IPS-18a (cell line): ENCODE data around the gene C1orf21.

ENCODE experiments used
- H3K27ac ChIP-seq: one replicate; pipeline ENCODE4 v1.5.1; 2013; ENCODE audit warnings: low read length
- H3K27me3 ChIP-seq: one replicate; pipeline ENCODE4 v1.6.1; 2013; ENCODE audit warnings: mild to moderate bottlenecking, low read length; ENCODE audit not compliant: control insufficient read depth, insufficient read depth
- H3K36me3 ChIP-seq: one replicate; pipeline ENCODE4 v1.6.1; 2013; ENCODE audit warnings: low read depth, low read length; ENCODE audit not compliant: control insufficient read depth
- H3K4me1 ChIP-seq: one replicate; pipeline ENCODE4 v1.6.1; 2013; ENCODE audit warnings: low read depth, low read length; ENCODE audit not compliant: control insufficient read depth
- H3K4me3 ChIP-seq: one replicate; pipeline ENCODE4 v1.5.1; 2013; ENCODE audit warnings: low read length
- H3K9ac ChIP-seq: one replicate; pipeline ENCODE4 v1.6.1; 2013; ENCODE audit warnings: mild to moderate bottlenecking, low read length, moderate library complexity
- H3K9me3 ChIP-seq: one replicate; pipeline ENCODE4 v1.6.1; 2013; ENCODE audit warnings: low read depth, low read length; ENCODE audit not compliant: control insufficient read depth

C1orf21 gene

GRCh38 chr1:184476187-184476586 is 89.4 kb downstream of the C1orf21 start:
- H3K4me3 ChIP-seq, result no peak overlapping the region
- no peak overlapping the region for H3K9ac ChIP-seq
- H3K27ac ChIP-seq, result no peak overlapping the region
- H3K27me3 ChIP-seq, result no peaks in the 10 kb centered on the region
- H3K9me3 ChIP-seq, result no peaks in the 10 kb centered on the region
- no peaks in the 10 kb centered on the region for H3K36me3 ChIP-seq
- peaks cover 12% of the 10 kb centered on the region for H3K4me1 ChIP-seq

GRCh38 chr1:184479435-184480167 is 92.8 kb downstream of the C1orf21 start:
- no peaks in the 10 kb centered on the region for H3K36me3 ChIP-seq
- no peak overlapping the region for H3K27ac ChIP-seq
- no peak overlapping the region for H3K9ac ChIP-seq
- H3K27me3 ChIP-seq, result no peaks in the 10 kb centered on the region
- peaks cover 19% of the 10 kb centered on the region for H3K4me1 ChIP-seq
- H3K9me3 ChIP-seq, result no peaks in the 10 kb centered on the region
- H3K4me3 ChIP-seq, result no peak overlapping the region

- H3K27ac ChIP-seq, result no peak overlapping the region
These were observed 93.9 kb downstream of the C1orf21 start for GRCh38 chr1:184480736-184481135.

GRCh38 chr1:184482136-184482535 is 95.3 kb downstream of the C1orf21 start:
- Histone ChIP-seq H3K4me3 (no peak overlapping the region), H3K27ac (no peak overlapping the region), H3K4me1 (peaks cover 29% of the 10 kb centered on the region), H3K9me3 (no peaks in the 10 kb centered on the region), H3K36me3 (no peaks in the 10 kb centered on the region), H3K9ac (no peak overlapping the region), H3K27me3 (no peaks in the 10 kb centered on the region)

More at GRCh38 chr1:184480736-184481135, 93.9 kb downstream of the C1orf21 start:
- Histone ChIP-seq H3K36me3 (no peaks in the 10 kb centered on the region), H3K27me3 (no peaks in the 10 kb centered on the region), H3K9ac (no peak overlapping the region), H3K9me3 (no peaks in the 10 kb centered on the region), H3K4me3 (no peak overlapping the region), H3K4me1 (peaks cover 19% of the 10 kb centered on the region)

GRCh38 chr1:184483101-184483683 is 96.4 kb downstream of the C1orf21 start:
- Histone ChIP-seq H3K4me3 (no peak overlapping the region), H3K36me3 (no peaks in the 10 kb centered on the region), H3K9ac (no peak overlapping the region), H3K4me1 (peaks cover 37% of the 10 kb centered on the region), H3K27ac (no peak overlapping the region), H3K9me3 (no peaks in the 10 kb centered on the region), H3K27me3 (no peaks in the 10 kb centered on the region)

- H3K4me3 ChIP-seq, result no peak overlapping the region
- H3K36me3 ChIP-seq, result no peaks in the 10 kb centered on the region
- H3K4me1 ChIP-seq, result peaks cover 33% of the 10 kb centered on the region
- no peak overlapping the region for H3K27ac ChIP-seq
- no peaks in the 10 kb centered on the region for H3K9me3 ChIP-seq
- no peak overlapping the region for H3K9ac ChIP-seq
- H3K27me3 ChIP-seq, result no peaks in the 10 kb centered on the region
These were observed 99.2 kb downstream of the C1orf21 start for GRCh38 chr1:184485751-184486723.

- H3K36me3 ChIP-seq, result no peaks in the 10 kb centered on the region
- H3K27me3 ChIP-seq, result no peaks in the 10 kb centered on the region
- no peak overlapping the region for H3K4me3 ChIP-seq
- no peaks in the 10 kb centered on the region for H3K9me3 ChIP-seq
- no peak overlapping the region for H3K27ac ChIP-seq
- H3K4me1 ChIP-seq, result peaks cover 25% of the 10 kb centered on the region
- no peak overlapping the region for H3K9ac ChIP-seq
These were observed 100.1 kb downstream of the C1orf21 start for GRCh38 chr1:184486761-184487445.

- no peak overlapping the region for H3K27ac ChIP-seq
- no peak overlapping the region for H3K9ac ChIP-seq
- peaks cover 25% of the 10 kb centered on the region for H3K4me1 ChIP-seq
- H3K4me3 ChIP-seq, result no peak overlapping the region
- no peaks in the 10 kb centered on the region for H3K27me3 ChIP-seq
- H3K9me3 ChIP-seq, result no peaks in the 10 kb centered on the region
- no peaks in the 10 kb centered on the region for H3K36me3 ChIP-seq
These were observed 100.8 kb downstream of the C1orf21 start for GRCh38 chr1:184487531-184488193.

- no peak overlapping the region for H3K4me3 ChIP-seq
- H3K4me1 ChIP-seq, result peaks cover 25% of the 10 kb centered on the region
- no peaks in the 10 kb centered on the region for H3K27me3 ChIP-seq
- no peak overlapping the region for H3K9ac ChIP-seq
- no peaks in the 10 kb centered on the region for H3K36me3 ChIP-seq
- H3K27ac ChIP-seq, result no peak overlapping the region
- H3K9me3 ChIP-seq, result no peaks in the 10 kb centered on the region
These were observed 103.1 kb downstream of the C1orf21 start for GRCh38 chr1:184489908-184490307.

GRCh38 chr1:184492536-184492935 is 105.7 kb downstream of the C1orf21 start:
- Histone ChIP-seq H3K27me3 (no peaks in the 10 kb centered on the region), H3K27ac (no peak overlapping the region), H3K9me3 (no peaks in the 10 kb centered on the region), H3K36me3 (no peaks in the 10 kb centered on the region), H3K4me3 (no peak overlapping the region), H3K9ac (no peak overlapping the region), H3K4me1 (peaks cover 26% of the 10 kb centered on the region)
